Measurements from ENCODE around the gene QSOX1.
"Not testable (repeated sequence)": the region's sequence is repeated elsewhere in the genome, so short reads cannot be mapped to it uniquely, and the experiment has no call there.

- not testable (repeated sequence) for TF ChIP-seq CTCF, POLR2A (IDR thresholded peaks at IDR 0.05)
Observed at GRCh38 chr1:180133688-180134087, 21.0 kb upstream of the QSOX1 start.

Measured in Peyer's patch (tissue), 4 donors.